RWPE1 (cell line): ENCODE measurements around the gene GRM1.

ENCODE experiments used
- CTCF ChIA-PET: fragments of 350-600 bp; sonication (Branson Sonifier 250); formaldehyde crosslinking; extraction: SDS; loops from one replicate; lab custom pipeline; 2021; lab: Yijun Ruan, JAX
- POLR2A ChIA-PET: fragments of 400-600 bp; formaldehyde crosslinking; extraction: SDS; loops from one replicate; lab custom pipeline; 2020; ENCODE audit warnings: antibody characterized with exemption; ENCODE audit not compliant: low non-redundant PET; lab: Yijun Ruan, JAX
- DNase-seq: peaks from one replicate; pipeline ENCODE4 v3.0.0; 2012; ENCODE audit warnings: low spot score
- H3K27ac ChIP-seq: fragments of 450-650 bp; 2 replicates; pipeline ENCODE4 v1.5.1; 2017
- TF ChIP-seq, protein P1 (sequence below): fragments of 450-650 bp; conservative IDR thresholded peaks from 2 replicates; pipeline ENCODE4 v1.5.1; 2017; ENCODE audit warnings: low read depth, mild to moderate bottlenecking

GRM1 gene

DNA sequence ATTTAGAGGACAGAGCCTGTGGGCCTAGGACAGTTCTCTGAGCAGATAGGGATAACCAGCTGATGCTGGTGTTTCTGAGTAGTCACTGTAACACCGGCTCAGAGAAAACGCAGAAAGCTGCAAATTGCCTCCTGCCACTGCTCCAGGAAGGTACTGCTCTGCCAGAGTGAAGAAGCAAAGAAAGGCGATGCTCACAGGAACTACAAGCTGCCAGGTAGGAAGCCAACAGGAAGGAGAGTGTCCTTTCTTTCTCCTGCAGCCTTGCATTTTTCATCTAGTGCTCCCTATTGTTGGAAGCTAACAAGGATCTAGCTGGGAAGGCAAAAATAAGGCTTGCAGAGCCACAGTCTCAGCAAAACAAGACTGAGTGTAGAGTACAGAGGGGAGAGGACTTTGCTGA lies 444.1 kb downstream of the GRM1 start:
- no peak for DNase-seq
- H3K27ac ChIP-seq, result no peak overlapping the region
- TF ChIP-seq, protein P1, sequence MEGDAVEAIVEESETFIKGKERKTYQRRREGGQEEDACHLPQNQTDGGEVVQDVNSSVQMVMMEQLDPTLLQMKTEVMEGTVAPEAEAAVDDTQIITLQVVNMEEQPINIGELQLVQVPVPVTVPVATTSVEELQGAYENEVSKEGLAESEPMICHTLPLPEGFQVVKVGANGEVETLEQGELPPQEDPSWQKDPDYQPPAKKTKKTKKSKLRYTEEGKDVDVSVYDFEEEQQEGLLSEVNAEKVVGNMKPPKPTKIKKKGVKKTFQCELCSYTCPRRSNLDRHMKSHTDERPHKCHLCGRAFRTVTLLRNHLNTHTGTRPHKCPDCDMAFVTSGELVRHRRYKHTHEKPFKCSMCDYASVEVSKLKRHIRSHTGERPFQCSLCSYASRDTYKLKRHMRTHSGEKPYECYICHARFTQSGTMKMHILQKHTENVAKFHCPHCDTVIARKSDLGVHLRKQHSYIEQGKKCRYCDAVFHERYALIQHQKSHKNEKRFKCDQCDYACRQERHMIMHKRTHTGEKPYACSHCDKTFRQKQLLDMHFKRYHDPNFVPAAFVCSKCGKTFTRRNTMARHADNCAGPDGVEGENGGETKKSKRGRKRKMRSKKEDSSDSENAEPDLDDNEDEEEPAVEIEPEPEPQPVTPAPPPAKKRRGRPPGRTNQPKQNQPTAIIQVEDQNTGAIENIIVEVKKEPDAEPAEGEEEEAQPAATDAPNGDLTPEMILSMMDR, result no peak
- ChIA-PET POLR2A (no interaction called here), CTCF (no interaction called here)

DNA sequence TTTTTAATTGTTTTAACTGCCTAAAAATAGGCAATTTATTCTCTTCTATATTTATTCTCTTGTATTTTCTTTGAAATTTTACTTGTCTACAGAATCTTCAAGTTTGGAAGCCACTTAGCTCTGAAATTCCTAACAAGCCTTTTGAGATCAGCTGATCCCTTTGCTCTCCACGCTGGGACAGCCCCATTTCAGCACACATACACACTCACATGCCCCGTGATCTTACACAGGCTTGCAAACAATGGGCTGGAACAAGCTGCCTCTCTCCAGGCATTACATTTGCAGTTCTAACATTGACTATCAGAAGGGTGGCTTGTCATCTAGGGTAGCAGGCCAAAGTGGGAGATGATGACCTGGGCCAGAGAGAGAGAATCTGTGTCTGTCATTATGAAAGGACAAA lies 452.7 kb downstream of the GRM1 start:
- POLR2A ChIA-PET, result no interaction called here
- H3K27ac ChIP-seq, result no peak overlapping the region
- TF ChIP-seq, protein P1, result no peak
- CTCF ChIA-PET, result interaction anchor here (0.7 kb wide), 1 partner anchor 86 kb away, joined by 3 read pairs; no protein-coding TSS in a partner anchor
- DNase-seq, result no peak

DNA sequence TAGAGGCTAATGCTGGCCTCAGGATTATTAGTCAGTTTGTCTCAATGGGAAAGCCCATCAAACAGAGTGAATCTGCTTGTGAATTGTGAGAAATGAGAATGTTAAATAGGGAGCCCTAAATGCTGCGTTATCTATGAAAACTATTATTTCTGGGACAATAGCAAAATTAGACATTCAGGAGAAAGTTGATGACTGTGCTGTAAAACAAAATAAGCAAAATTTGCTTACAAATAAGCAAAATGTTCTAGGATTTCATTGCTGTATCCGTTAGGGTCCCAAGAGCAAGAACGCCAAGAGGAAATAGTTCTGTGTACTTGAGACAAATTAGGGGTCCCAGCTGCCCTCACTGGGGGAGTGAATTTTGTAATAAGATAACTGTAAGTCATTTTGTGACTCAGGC lies 455.5 kb downstream of the GRM1 start:
- no peak for DNase-seq
- CTCF ChIA-PET, result interaction anchor here (0.6 kb wide), 1 partner anchor 108 kb away, joined by 4 read pairs; no protein-coding TSS in a partner anchor
- TF ChIP-seq, protein P1, result no peak
- POLR2A ChIA-PET, result no interaction called here
- H3K27ac ChIP-seq, result no peak overlapping the region
